HFF-Myc (cell line): ENCODE measurements around the gene MRO.

Source experiments
- DNase-seq: peaks from one replicate; pipeline ENCODE4 v3.0.0-alpha.2; 2011; ENCODE audit warnings: low read depth; ENCODE audit errors: extremely low read depth
- H3K4me3 ChIP-seq: replicated peaks from 2 replicates; pipeline ENCODE4 v1.5.1; 2011; ENCODE audit warnings: low read depth, mild to moderate bottlenecking, control low read depth, low read length
- TF ChIP-seq, protein P1 (sequence below): IDR thresholded peaks from 2 replicates; pipeline ENCODE4 v1.5.1; 2012; ENCODE audit warnings: mild to moderate bottlenecking, low read depth, low read length, control low read depth; ENCODE audit errors: missing control alignments

Gene MRO

GRCh38 chr18:50751490-50751889, 68.3 kb downstream of the MRO start:
- no peak for DNase-seq
- H3K4me3 ChIP-seq: no peak overlapping the region
- TF ChIP-seq, protein P1, sequence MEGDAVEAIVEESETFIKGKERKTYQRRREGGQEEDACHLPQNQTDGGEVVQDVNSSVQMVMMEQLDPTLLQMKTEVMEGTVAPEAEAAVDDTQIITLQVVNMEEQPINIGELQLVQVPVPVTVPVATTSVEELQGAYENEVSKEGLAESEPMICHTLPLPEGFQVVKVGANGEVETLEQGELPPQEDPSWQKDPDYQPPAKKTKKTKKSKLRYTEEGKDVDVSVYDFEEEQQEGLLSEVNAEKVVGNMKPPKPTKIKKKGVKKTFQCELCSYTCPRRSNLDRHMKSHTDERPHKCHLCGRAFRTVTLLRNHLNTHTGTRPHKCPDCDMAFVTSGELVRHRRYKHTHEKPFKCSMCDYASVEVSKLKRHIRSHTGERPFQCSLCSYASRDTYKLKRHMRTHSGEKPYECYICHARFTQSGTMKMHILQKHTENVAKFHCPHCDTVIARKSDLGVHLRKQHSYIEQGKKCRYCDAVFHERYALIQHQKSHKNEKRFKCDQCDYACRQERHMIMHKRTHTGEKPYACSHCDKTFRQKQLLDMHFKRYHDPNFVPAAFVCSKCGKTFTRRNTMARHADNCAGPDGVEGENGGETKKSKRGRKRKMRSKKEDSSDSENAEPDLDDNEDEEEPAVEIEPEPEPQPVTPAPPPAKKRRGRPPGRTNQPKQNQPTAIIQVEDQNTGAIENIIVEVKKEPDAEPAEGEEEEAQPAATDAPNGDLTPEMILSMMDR: no peak

- TF ChIP-seq, protein P1: no peak
- no peak for DNase-seq
- no peak overlapping the region for H3K4me3 ChIP-seq
Measured at GRCh38 chr18:50750546-50750945, 69.3 kb downstream of the MRO start.

DNA sequence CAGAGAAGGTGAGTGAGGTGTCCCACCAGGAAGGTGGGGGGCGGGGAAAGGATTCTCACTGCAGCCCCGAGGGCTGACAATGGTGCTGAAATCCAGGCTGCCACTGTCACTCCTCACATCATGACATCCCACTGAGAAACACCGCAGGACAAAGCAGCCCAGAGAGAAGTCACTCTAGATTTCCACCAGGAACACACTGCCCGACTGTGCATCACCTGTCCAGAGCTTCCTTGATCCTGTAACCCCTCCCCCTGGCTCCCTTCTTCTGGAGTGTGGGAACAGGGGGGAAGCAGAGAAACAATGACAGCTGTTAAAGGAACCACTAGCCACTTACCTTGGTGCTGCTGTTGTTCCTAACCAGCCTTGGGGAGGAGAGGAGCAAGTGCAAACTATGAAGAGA, 69.9 kb downstream of the MRO start:
- DNase-seq: no peak
- H3K4me3 ChIP-seq: no peak overlapping the region
- TF ChIP-seq, protein P1: no peak

DNA sequence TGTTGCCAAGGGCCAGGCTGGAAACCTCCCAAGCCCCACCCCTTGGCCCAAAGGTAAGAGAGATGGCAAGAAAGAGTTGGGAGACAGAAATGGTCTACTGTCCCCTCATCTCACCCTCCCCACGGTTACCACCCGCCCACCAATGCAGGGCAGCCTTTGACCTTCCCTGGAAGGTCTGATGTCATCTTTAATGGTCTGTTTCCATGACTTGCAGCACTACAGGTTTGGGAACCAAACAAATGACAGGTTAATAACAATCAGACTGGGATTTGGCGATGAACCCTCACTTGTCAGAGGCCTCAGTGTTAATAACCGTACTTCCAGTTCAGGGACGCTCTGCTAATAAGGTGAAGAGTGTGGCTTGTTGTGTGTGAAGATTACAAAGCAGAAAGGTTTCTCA, 70.4 kb downstream of the MRO start:
- TF ChIP-seq, protein P1: no peak
- no peak for DNase-seq
- no peak overlapping the region for H3K4me3 ChIP-seq

- DNase-seq: no peak
Measured at GRCh38 chr18:50748243-50749229, 71.3 kb downstream of the MRO start.

DNA sequence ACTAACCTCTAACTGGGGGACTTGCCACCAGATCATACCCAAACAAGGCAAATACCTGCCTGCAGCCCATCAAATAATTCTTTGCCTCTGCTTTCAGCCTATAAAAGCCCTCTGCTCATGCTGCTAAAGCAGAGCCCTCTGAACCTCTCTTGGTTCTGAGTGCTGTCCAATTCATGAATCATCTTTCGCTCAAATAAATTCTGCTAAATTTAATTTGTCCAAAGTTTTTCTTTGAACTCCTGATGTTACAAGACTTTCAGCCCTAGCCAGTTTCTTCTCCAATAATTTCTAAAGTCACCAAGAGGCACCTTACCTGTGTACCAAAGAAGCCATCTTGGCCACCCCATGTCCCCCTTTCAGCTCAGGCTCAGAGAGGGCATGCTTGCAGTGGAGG, 72.0 kb downstream of the MRO start:
- no peak for DNase-seq
- no peak overlapping the region for H3K4me3 ChIP-seq
- TF ChIP-seq, protein P1: no peak

More at GRCh38 chr18:50748243-50749229, 71.3 kb downstream of the MRO start:
- TF ChIP-seq, protein P1: no peak
- no peak overlapping the region for H3K4me3 ChIP-seq
